ENCODE results near the gene PPP1R12B.
"Not testable (repeated sequence)": the region's sequence is repeated elsewhere in the genome, so short reads cannot be mapped to it uniquely, and the experiment has no call there.

Gene PPP1R12B

GRCh38 chr1:202343652-202344349, 4.7 kb upstream of the PPP1R12B start:
- DNase-seq (ENCODE audit: low read depth in 3 of 3, low spot score in 1 of 3): no peak

- no peak for DNase-seq (ENCODE audit: low read depth in 3 of 3, low spot score in 1 of 3)
Observed at GRCh38 chr1:202348005-202348508, 442 bp upstream of the PPP1R12B start.

- no peak for DNase-seq (ENCODE audit: low read depth in 3 of 3, low spot score in 1 of 3)
Observed at GRCh38 chr1:202349206-202349928, 868 bp downstream of the PPP1R12B start.

DNA sequence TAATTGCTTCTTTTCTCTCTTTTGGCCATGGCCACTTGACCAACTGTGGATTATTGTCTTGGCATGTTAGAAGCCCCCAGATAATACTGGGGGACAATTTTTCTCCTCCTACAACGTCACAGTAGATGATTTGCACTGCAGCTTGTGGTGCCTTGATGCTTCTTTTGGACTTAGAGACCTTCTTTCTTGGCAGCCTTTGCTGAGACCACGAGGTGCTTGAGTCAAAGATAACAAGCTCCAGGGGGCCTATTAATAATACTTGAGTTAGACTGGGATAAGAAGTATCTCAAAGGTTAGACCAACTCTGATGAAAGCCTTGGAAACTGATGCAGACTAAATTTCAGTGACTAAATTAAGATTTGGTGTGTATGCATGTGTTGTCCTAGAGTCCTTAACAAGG, 3.2 kb downstream of the PPP1R12B start:
- DNase-seq (ENCODE audit: low read depth in 3 of 3, low spot score in 1 of 3): no peak

GRCh38 chr1:202352583-202353197, 4.2 kb downstream of the PPP1R12B start:
- not testable (repeated sequence) for DNase-seq (ENCODE audit: low read depth in 3 of 3, low spot score in 1 of 3)

DNA sequence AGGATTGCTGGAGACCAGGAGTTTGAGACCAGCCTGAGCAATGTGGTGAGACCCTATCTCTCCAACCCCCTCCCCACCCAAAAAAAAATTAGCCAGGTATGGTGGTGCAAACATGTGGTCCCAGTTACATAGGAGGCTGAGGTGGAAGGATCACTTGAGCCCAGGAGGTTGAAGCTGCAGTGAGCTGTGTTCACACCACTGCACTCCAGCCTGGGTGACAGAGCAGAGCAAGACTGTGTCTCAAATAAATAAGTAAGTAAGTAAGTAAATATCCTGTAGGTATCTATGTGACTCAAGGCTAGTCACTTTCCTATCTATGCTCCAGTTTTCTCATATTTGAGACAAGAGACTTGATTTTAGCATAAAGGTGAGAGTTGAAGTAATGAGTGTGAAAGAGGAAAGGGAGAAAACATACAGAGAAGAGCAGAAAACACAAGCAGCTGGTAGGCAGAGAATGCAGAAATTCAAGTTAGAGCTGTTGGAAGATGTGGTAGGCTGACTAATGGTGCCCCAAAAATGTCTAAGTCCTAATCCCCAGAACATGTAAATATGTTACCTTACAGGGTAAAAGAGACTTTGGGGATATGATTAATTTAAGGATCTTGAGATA, 7.5 kb downstream of the PPP1R12B start:
- DNase-seq (ENCODE audit: low read depth in 3 of 3, low spot score in 1 of 3): no peak

- no peak for DNase-seq (ENCODE audit: low read depth in 3 of 3, low spot score in 1 of 3)
Observed at GRCh38 chr1:202357506-202357905, 9.0 kb downstream of the PPP1R12B start.

- DNase-seq (ENCODE audit: low read depth in 3 of 3, low spot score in 1 of 3): no peak
Observed at GRCh38 chr1:202361224-202361623, 12.7 kb downstream of the PPP1R12B start.

DNA sequence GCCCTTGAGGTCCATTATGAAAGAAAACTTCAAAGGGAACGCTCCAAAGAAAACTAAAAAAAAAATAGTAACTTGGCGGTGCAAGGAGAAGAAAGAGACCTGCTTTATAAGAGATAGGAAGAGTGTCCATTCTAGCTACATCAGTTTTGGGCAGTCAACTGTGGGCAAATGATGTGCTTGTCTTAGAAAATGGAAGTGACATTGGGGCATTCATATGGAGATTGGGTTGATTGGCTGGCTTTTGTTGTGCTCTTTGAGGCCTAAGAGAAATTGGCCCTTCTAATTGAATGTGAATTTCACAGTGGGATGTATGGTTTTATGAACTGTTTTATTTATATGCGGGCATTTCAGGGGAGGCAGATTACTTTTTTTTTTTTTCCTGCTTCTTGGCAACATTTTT, 13.2 kb downstream of the PPP1R12B start:
- DNase-seq (ENCODE audit: low read depth in 3 of 3, low spot score in 1 of 3): no peak

DNA sequence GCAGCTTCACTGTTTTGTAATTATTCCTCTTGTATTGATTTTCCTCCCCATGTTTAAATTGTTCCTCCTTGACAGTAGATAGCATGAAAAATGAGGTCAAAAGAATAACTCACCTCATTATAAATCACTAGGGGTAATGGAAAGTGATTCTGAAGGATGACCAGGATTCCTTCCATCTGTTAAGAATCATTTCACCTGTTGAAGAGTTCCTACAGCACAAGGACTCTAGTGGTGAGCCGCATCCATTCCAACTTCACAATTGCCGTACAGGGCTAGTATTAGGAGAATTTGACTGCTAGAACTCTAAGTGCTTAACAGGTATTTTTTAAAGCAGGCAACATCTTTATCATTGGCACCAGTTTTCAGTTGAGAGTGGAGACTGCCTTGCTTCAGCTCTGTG, 13.7 kb downstream of the PPP1R12B start:
- no peak for DNase-seq (ENCODE audit: low read depth in 3 of 3, low spot score in 1 of 3)

GRCh38 chr1:202365092-202365815, 16.8 kb downstream of the PPP1R12B start:
- no peak for DNase-seq (ENCODE audit: low read depth in 3 of 3, low spot score in 1 of 3)

GRCh38 chr1:202367271-202367670, 18.8 kb downstream of the PPP1R12B start:
- no peak for DNase-seq (ENCODE audit: low read depth in 3 of 3, low spot score in 1 of 3)

DNA sequence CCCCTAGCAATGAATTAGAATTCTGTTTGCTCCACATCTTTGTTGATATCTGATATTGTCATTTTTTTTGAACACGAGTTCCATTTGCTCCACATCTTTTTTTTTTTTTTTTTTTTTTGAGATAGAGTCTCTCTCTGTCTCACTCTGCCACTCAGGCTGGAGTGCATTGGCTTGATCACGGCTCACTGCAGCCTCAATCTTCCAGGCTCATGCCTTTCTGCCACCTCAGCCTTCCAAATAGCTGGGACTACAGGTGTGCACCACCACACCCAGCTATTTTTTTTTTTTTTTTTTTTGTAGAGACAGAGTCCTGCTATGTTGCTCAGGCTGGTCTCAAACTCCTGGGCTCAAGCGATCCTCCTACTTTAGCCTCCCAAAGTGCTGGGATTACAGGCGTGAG, 22.4 kb downstream of the PPP1R12B start:
- not testable (repeated sequence) for DNase-seq (ENCODE audit: low read depth in 3 of 3, low spot score in 1 of 3)

DNA sequence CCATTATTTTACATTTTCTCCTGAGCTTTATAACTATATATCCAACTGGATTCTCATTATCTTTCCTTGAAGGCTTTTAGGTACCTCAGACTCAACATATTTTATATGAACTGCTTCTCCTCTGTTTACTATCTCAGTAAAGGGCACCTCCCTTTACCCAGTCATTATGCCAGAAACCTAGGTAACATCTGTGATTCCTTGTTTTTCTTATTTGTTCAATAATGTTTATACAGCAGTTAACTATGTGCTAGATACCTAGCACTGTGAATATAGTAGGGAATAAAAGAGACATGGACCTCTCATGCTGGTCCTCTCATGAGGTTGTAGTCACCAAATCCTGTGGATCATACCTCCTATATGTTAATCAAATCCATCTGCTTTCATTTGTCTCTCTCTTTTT, 25.6 kb downstream of the PPP1R12B start:
- DNase-seq (ENCODE audit: low read depth in 3 of 3, low spot score in 1 of 3): no peak

GRCh38 chr1:202375175-202375574, 26.7 kb downstream of the PPP1R12B start:
- not testable (repeated sequence) for DNase-seq (ENCODE audit: low read depth in 3 of 3, low spot score in 1 of 3)

DNA sequence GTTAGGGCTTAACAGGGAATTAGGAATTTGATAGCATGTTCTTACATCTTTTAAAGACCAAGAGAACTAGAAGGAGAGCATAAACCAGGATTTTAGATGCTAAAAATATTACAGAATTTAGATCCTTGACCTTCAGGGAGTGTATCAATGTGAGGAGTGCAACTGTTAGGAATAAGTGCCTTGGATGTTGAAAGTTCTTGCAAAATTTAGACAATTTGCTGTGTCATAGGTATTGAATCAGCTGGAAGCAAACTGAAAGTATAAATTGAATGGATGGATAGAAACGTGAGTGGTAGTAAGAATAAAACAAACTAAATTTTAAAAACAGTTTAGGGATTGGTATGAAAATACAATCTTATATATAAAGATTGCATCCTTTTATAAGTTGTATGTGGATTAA, 27.7 kb downstream of the PPP1R12B start:
- DNase-seq (ENCODE audit: low read depth in 3 of 3, low spot score in 1 of 3): no peak

- not testable (repeated sequence) for DNase-seq (ENCODE audit: low read depth in 3 of 3, low spot score in 1 of 3)
Observed at GRCh38 chr1:202379884-202380529, 31.5 kb downstream of the PPP1R12B start.

DNA sequence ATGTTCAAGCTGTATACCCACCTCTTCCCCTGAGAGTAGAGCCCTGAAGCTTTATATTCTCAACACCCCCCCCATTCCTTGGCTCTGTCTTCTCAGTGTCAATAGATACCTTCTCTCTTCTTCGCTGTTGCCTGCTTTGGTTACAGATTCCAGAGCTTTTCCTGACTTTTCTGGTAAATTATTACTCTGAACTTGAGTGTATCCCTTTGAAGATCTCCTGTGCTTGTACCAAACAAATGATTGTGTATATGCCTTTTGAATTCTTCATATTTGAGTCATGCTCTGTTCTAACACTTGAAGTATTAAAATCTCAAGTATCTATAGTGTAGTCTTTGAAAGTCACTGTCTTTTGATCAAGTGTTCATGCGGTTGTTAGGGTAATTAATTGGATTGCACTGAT, 32.0 kb downstream of the PPP1R12B start:
- DNase-seq (ENCODE audit: low read depth in 3 of 3, low spot score in 1 of 3): not testable (repeated sequence)

- not testable (repeated sequence) for DNase-seq (ENCODE audit: low read depth in 3 of 3, low spot score in 1 of 3)
Observed at GRCh38 chr1:202381867-202382266, 33.4 kb downstream of the PPP1R12B start.

GRCh38 chr1:202395831-202396230, 47.3 kb downstream of the PPP1R12B start:
- DNase-seq (ENCODE audit: low read depth in 3 of 3, low spot score in 1 of 3): not testable (repeated sequence)

Measured in stimulated activated CD4-positive, alpha-beta T cell treated with anti-CD3 and anti-CD28 coated beads, TNF-alpha, amount 100 ng/mL, for 1 hour (primary cell).